ENCODE results near the gene PCYT2.

Gene PCYT2

DNA sequence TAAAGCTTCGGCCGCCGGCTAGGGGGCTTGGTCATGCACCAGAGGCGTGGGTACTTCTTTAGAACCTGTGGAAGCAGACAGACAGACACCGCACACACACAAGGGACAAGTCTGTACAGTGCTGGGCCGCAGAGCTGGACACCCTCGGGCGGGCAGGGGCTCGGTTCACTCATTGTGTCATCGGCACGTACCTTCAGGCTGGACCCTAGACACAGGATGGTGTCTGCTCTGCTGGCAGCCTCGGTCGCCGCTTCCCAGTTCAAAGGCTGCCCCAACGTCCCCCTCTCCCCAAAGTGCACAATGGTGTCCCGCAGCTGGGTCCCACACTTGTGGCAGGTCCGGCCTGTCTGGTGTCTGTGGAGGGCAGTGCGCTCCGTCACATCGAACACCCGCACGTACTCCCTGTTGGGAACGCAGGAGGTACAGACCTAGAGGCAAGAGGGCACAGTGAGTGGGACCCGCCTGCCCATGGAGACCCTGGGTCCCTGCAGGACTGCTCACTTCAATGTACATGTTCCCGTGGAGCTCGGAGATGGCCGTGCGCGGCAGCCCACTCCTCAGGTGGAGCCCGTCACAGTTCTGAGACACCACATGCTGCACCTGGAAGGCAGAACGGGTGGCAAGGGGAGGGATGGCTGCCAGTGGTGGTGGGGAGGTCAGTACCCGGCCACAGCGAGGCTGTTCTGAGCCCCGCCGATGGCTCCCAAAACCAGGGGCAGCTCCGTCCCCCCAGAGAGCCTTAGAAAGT is 3.1 kb upstream of the PCYT2 start:
- in situ Hi-C loops (cut with MboI; ENCODE audit: low sequenced_read_pairs), result no loop called here

DNA sequence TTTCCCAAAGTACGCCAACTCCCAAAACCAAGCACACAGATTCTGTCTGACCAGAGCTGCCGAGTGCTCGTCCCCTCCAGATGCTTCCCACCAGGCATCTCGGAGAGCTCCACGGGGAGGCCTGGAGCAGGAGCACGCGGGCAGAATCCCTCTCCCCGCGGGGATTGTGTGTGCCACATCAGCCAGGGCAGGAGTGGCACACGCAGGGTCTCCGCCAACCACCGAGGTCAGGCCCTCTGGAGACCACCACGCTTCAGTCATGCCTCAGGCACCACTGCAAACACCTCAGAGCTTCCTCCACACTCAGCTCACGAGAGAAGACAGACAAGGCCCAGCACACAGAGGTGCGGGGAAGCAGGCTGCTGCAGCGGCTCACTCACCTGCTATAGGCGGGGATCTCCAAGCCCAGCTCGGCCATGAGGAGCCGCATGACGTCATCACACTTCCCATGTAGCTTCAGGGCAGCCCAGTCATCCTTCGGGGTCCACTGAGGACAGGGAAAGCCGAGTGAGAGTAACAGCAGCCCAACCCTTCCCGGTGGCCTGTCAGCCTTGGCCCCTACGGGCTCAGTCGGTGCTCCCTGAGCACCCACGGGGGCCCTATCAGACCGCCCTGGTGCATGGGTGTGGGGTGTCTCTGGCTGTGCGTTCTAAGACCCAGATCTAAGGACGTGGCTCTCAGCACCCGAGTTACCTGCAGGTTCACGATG is 2.3 kb upstream of the PCYT2 start:
- in situ Hi-C loops (cut with MboI; ENCODE audit: low sequenced_read_pairs), result no loop called here

GRCh38 chr17:81912441-81913309 is 1.5 kb upstream of the PCYT2 start:
- in situ Hi-C loops (cut with MboI; ENCODE audit: low sequenced_read_pairs), result no loop called here

- in situ Hi-C loops (cut with MboI; ENCODE audit: low sequenced_read_pairs), result no loop called here
These were observed 770 bp upstream of the PCYT2 start for GRCh38 chr17:81911969-81912368.

GRCh38 chr17:81910840-81911276 is 341 bp downstream of the PCYT2 start:
- in situ Hi-C loops (cut with MboI; ENCODE audit: low sequenced_read_pairs), result no loop called here

DNA sequence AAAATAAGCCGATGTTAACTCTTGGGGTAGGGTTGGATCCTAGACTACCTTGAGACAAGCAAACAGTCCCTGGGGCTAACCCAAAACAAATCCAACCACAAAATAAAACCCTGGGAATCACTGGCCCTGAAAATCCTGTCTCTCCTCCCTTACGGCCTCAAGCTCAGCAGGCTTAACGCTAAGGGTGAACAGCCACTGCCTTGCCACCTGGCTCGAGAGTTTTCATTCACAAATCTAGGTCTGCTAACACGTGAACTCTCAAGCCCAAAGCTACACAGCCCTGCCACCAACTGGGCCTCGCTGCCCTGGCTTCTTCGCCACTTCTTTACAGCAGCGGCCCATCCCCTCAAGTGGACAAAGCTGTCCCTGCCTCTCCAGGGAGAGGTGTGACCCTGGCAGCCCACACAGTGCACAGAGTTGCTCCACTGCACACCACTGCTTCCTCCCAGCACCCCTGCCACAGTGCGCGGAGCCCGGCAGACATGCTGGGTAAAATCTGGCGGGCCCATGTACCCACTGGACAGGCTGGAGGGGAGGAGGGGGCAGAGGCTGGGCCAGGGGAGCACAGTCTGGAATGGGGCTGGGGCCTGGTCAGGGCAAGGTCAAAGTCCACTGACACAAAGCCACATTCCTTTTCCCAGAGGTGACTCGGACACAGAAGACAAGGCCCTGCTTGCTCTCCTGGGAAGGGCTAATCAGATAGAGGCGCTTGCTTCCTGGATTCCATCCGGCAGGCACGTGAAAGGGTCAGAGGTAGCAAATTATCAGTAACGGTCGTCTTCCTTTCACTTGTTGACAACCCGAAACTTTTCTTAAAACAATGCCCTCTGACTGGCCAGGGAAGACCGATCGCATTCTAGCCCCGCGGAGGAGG is 996 bp downstream of the PCYT2 start:
- in situ Hi-C loops (cut with MboI; ENCODE audit: low sequenced_read_pairs), result no loop called here

GRCh38 chr17:81909231-81909630 is 2.0 kb downstream of the PCYT2 start:
- in situ Hi-C loops (cut with MboI; ENCODE audit: low sequenced_read_pairs), result no loop called here

DNA sequence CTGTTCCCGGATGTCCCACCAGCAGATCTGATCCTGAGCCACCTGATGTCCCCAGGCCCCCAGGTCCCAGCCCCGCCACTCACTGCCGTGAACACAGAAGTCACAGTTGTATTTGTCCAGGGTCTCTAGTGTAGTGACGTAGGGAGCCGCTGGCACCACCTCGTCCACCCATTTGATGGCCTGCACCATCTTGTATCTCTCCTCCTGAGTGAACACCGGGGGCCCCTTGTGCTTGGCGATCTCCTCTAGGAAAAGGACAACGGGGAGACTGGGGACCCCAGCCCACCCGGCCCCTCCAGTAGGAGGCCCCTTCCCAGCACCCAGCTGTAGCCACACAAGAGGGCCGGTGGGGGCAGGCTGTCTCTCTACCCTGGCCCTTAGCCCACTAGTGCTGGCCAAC is 2.4 kb downstream of the PCYT2 start:
- in situ Hi-C loops (cut with MboI; ENCODE audit: low sequenced_read_pairs), result no loop called here

DNA sequence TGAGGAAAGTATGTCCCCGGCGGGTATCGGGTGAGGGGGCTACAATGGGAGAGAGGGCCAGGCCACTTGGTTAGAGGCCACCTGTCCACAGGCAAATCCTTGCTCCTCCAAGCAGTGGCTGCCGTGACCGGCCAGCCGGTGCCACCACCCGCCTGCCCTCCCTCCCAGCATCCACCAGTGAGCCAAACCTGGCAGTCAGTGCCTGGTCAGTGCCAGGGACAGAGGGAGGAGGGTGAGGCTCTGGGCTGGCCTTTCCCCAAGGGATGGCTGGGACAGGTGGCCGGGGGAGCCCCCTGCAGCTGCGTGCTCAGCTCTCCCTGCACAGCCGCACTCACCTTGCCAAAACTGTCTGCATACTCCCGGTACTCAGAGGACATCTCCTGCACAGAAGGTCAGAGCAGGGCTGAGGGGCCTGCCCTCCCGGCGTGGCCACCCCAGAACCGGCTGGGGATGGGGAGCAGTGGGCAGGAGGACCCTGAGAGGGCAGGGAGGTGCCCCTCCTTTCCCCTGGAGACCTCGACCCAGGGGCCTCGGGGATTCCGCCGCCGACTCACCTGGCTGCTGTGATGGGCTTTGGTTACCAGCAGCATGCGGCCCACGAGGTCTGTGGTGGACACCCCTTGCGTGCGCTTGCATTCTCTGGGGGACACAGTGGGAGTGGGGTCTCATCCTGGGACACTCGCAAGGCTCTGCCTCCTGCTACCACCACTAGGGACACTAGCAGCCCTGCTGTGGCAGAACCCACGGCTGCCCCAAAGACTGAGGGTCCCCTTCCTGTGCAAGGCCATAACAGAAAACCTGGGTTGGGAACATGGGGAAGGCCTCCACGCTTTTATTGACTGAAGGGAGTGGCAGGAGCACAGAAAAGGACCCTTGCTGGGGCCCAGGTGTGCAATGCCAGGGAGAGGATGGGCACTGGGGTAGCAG is 3.7 kb downstream of the PCYT2 start:
- in situ Hi-C loops (cut with MboI; ENCODE audit: low sequenced_read_pairs), result no loop called here

DNA sequence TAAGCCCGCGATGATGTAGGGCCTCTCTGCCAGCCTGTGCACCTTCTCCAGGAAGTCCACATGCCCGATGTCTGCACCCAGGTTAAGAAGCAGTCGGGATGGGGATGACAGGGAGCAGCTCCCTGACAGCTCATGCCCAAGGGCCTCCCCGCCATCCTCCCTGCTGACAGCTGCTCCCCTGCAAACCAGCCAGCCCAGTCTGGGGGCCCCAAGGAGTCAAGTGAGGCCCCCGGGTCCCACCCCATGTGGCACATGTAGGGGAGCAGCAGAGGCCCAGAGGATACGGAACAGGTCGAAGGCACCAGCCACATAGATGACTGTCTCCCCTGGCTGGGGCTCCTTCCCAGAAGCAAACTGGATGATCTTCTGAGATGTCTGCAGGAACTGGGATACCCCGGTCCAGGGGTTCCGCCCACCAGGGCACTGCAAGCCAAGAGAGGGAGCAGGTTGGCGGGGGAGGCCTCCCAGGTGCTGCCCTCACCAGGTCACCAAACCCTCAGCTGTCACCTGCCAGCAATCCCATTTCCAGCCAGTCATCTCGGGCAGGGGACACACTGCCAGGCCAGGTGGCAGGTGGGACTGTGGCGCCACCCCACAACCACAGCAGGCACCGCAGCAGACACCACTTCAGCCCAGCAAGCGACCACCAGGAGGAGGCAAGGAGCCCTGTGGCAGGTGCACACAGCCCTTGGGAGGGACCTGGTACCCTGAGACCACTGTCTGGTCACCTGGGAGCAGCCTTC is 4.6 kb downstream of the PCYT2 start:
- in situ Hi-C loops (cut with MboI; ENCODE audit: low sequenced_read_pairs), result no loop called here

DNA sequence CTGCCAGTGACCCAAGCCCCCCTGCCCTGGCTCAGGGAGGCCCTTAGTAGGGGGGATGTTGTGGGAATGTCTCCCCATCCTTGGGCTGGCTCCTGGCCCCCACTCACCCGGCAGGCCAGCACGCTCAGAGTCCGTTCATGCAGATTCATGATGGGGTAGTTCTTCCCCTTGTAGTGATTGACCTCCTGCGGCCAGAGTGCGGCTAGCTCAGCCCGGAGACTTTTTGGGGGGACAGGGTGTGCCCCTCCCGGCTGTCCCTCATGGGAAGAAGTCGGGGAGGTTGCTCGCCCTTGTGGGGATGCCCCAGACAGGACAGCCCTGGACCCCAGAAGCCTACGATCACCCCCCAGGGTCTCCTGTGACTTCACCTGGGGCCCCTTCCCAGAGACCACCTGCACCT is 5.2 kb downstream of the PCYT2 start:
- in situ Hi-C loops (cut with MboI; ENCODE audit: low sequenced_read_pairs), result no loop called here

GRCh38 chr17:81905424-81905875 is 5.7 kb downstream of the PCYT2 start:
- in situ Hi-C loops (cut with MboI; ENCODE audit: low sequenced_read_pairs), result no loop called here

DNA sequence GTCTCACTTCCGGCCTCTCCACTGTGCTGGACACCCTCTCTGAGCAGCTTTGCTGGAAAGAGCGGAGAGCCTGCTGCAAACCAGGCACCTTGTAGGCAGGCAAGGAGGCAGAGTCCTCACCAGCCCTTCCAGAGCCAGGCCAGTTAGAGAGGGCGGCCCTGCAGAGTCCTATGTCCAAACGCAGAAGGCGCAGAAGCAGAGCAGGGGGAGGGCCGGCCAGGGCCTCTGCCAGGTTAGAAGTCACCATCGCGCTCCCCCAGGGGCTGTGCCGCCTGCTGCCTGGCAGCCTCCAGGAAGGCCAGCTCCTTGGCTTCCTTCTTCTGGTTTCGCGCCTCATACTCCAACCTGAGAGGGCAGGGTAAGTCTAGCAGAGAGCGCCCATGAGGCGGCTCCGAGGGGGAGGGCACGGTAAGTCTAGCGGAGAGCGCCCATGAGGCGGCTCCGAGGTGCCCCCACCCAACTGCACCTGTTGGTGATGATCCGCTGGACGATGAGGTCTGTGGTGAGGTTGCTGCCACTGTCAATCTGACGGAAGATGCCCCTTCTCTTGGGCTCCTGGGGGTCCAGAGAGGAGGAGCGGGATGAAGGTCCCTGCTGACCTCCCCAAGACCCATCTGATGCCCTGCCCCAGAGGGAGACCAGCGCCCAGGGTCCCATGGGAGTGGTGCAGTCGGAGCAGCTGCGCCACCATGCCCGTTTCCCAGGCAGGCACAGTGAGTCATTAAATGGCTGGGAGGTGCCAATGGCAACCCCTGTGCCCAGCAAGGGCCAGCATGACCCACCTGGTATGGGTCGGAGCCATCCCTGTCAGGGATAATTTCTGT is 6.4 kb downstream of the PCYT2 start:
- in situ Hi-C loops (cut with MboI; ENCODE audit: low sequenced_read_pairs), result no loop called here

DNA sequence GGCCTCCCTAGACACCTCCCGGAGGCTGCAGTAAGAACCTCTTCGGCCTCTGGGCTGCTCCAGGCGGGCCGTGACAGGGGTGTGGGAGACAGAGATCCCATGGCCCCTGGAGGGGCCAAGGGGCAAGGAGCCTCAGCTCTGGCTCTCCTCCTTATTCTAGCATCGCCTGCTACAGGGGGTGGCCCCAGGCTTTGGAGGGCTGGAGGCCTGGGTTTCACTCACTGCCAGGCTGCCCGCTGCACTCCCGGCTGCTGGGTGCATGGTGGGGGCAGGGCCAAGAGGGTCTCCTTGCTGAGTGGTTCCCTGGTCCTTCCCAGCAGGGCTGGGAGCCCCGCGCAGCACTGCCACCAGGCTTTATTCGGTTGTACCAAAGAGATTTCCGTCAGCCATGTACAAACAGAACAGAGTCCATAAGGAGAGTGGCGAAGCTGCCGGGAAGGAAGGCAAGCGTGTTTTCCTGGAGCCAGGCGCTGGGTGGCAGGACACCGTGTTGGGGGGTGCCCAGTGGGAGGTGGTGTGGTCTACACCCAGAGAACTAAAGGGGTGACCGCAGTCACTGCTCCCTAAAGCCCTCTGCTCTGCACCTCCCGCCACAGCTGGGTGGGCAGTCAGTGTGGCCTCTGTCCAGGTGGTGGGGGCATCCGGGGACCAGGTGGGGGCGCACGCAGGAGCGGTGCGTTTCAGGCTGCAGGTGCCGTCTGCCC is 7.2 kb downstream of the PCYT2 start:
- in situ Hi-C loops (cut with MboI; ENCODE audit: low sequenced_read_pairs), result no loop called here

GRCh38 chr17:81903415-81903831 is 7.8 kb downstream of the PCYT2 start:
- in situ Hi-C loops (cut with MboI; ENCODE audit: low sequenced_read_pairs), result no loop called here

GRCh38 chr17:81902653-81903414 is 8.4 kb downstream of the PCYT2 start:
- in situ Hi-C loops (cut with MboI; ENCODE audit: low sequenced_read_pairs), result no loop called here

Data from HL-60/S4 treated with phorbol 12-myristate 13-acetate at 8.2 ng/mL for 4 days and 3 days (cell line).